Measurements from ENCODE around the gene WNT8A.

The WNT8A gene

GRCh38 chr5:138095100-138095907, 11.5 kb downstream of the WNT8A start:
- TF ChIP-seq, protein P1, sequence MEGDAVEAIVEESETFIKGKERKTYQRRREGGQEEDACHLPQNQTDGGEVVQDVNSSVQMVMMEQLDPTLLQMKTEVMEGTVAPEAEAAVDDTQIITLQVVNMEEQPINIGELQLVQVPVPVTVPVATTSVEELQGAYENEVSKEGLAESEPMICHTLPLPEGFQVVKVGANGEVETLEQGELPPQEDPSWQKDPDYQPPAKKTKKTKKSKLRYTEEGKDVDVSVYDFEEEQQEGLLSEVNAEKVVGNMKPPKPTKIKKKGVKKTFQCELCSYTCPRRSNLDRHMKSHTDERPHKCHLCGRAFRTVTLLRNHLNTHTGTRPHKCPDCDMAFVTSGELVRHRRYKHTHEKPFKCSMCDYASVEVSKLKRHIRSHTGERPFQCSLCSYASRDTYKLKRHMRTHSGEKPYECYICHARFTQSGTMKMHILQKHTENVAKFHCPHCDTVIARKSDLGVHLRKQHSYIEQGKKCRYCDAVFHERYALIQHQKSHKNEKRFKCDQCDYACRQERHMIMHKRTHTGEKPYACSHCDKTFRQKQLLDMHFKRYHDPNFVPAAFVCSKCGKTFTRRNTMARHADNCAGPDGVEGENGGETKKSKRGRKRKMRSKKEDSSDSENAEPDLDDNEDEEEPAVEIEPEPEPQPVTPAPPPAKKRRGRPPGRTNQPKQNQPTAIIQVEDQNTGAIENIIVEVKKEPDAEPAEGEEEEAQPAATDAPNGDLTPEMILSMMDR (IDR thresholded peaks at IDR 0.05; ENCODE audit: unreplicated experiment in 3 of 3): no peak
- Mint-ChIP-seq H3K27ac (no peak overlapping the region), H3K4me1 (peaks cover 19% of the 10 kb centered on the region)

DNA sequence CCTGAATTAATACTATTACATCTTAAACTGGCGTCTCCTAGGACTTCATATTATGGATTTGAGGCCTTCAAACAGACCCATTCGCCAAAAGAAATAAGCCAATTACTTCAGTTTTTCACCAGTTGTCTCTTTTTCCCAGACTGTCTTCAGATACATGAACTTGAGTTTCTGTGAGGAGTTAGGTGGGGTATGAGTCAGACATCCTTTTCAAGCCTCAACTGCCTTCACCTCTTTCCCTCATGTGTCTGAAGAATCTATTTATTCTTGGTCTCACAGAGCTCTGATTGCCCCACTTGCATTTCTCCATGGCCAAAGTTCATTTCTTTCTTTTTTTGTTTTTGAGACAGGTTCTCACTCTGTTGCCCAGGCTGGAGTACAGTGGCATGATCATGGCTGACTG, 12.5 kb downstream of the WNT8A start:
- Mint-ChIP-seq H3K4me3 (no peak overlapping the region), H3K4me1 (peaks cover 19% of the 10 kb centered on the region), H3K27ac (no peak overlapping the region), H3K36me3 (ENCODE audit: low read depth) (no peaks in the 10 kb centered on the region), H3K27me3 (ENCODE audit: low read depth) (peaks cover 6% of the 10 kb centered on the region), H3K9me3 (peaks cover 2% of the 10 kb centered on the region)
- TF ChIP-seq, protein P1 (IDR thresholded peaks at IDR 0.05; ENCODE audit: unreplicated experiment in 3 of 3): no peak

More at GRCh38 chr5:138095100-138095907, 11.5 kb downstream of the WNT8A start:
- Mint-ChIP-seq H3K4me3 (no peak overlapping the region), H3K27me3 (ENCODE audit: low read depth) (peaks cover 3% of the 10 kb centered on the region), H3K36me3 (ENCODE audit: low read depth) (no peaks in the 10 kb centered on the region), H3K9me3 (peaks cover 2% of the 10 kb centered on the region)

DNA sequence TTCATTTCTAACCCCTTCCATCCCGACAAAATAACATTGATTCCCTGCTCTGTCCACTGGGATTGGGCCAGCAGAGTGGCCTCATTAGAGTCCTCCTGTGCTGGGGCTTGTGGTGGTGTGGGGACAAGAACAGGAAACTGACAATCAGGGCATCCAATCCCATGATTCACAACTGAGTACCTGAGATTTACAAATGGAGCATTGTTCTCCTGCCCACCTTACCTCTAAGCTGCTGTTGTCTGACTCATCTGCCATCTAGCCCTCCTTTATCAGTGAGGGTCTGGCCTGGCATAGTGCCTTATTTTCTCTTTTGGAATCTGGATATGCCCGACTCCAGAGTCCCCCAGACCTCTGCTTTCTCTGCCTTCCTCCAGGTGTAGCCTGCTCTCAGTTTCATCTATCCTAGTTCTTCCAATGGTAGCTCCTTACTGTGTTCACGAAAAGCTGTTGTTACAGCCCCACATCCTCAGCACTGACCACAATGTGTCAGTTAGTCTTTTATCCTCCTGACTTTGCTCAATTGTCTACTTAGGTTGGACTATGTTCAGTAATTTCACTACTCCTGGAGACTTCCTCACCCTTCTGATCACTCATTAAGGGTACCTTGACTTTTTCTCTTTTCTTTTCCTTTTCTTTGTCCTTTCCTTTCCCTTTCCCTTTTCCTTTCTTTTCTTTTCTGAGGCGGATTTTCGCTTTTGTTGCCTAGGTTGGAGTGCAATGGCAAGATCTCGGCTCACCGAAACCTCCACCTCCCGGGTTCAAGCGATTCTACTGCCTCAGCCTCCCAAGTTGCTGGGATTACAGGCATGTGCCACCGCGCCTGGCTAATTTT, 13.4 kb downstream of the WNT8A start:
- Mint-ChIP-seq H3K4me1 (peaks cover 19% of the 10 kb centered on the region), H3K9me3 (peaks cover 2% of the 10 kb centered on the region), H3K36me3 (ENCODE audit: low read depth) (no peaks in the 10 kb centered on the region), H3K4me3 (no peak overlapping the region), H3K27ac (no peak overlapping the region), H3K27me3 (ENCODE audit: low read depth) (peaks cover 11% of the 10 kb centered on the region)
- TF ChIP-seq, protein P1 (IDR thresholded peaks at IDR 0.05; ENCODE audit: unreplicated experiment in 3 of 3): no peak

DNA sequence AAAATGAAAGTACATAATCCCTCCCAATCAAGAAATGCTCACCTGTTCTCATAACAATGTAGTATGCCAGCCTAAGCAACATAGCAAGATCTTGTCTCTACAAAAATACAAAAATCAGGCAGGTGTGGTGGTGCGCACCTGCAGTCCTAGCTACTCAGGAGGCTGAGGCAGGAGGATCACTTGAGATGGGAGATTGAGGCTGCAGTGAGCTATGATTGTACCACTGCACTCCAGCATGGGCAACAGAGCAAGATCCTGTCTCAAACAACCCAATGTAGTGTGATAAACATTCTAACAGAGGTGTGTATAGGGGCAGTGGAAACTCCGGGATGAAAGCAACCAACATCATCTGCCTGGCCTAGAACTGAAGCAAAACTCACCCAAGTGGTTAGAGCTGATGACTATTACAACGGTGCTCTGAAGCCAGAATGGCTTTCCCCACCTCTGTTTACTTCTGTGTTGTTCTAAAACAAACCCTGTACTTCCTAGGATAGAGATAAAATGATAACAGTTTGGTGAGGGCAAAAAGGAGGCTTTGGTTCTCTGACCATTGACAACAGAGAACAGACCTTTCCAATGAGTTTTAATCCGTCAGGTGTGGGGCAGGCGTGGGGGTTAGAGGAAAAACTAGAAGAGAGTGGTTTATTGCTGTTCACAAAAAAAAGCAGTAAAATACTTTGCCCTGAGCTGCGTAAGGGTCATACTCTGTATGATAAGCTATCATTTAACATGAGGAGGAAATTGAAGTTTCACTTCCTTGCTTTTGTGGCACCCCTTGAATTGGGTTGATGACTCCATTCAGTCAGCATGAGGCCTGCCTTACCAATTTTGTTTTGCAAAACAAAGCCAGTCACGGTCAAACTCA, 18.9 kb downstream of the WNT8A start:
- TF ChIP-seq, protein P1 (IDR thresholded peaks at IDR 0.05; ENCODE audit: unreplicated experiment in 3 of 3): no peak
- Mint-ChIP-seq H3K4me3 (no peak overlapping the region), H3K36me3 (ENCODE audit: low read depth) (no peaks in the 10 kb centered on the region), H3K27me3 (ENCODE audit: low read depth) (peaks cover 16% of the 10 kb centered on the region), H3K4me1 (peaks cover 4% of the 10 kb centered on the region), H3K9me3 (peaks cover 2% of the 10 kb centered on the region), H3K27ac (no peak overlapping the region)

DNA sequence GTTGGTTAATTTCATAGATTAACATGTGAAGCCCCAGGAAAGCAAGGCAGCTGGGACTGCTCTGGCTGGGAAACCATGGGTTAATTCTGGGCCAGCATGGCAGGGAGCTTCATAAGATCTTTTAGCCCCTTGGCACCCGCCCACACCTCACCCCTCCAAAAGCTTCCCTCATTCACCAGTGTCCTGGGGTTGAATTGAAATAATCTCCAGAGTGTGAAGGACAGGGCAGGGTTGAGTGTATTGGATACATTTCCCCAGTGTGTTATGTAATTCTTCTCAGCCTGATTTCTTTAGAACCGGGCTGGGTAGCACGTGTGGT, 19.4 kb downstream of the WNT8A start:
- TF ChIP-seq, protein P1 (IDR thresholded peaks at IDR 0.05; ENCODE audit: unreplicated experiment in 3 of 3): no peak
- Mint-ChIP-seq H3K27me3 (ENCODE audit: low read depth) (peaks cover 16% of the 10 kb centered on the region), H3K36me3 (ENCODE audit: low read depth) (no peaks in the 10 kb centered on the region), H3K9me3 (peaks cover 2% of the 10 kb centered on the region), H3K27ac (no peak overlapping the region), H3K4me3 (no peak overlapping the region), H3K4me1 (peaks cover 6% of the 10 kb centered on the region)
